Measurements from ENCODE around the gene ATP2B2. TPM values are rescaled to one million over a fixed set of nuclear protein-coding genes. Genes with fewer than 3 reads are reported as not detected.

ATP2B2 gene
- total and polyA plus RNA-seq, 2 of the 8 experiments (the other 6 are each of a cell fraction or from before 2014, with no cell fraction given): 0.14 to 1.2 TPM

GRCh38 chr3:10289077-10289476 lies 216.3 kb downstream of the ATP2B2 start (continued):
- TF ChIP-seq RNF2 (IDR thresholded peaks at IDR 0.05; ENCODE audit: borderline replicate concordance, low read depth, low read length, missing control alignments, poor library complexity, severe bottlenecking): no peak
- no peak for TF ChIP-seq POLR2AphosphoS5 (IDR thresholded peaks at IDR 0.05; ENCODE audit: low read depth, low read length)
- no peak for TF ChIP-seq ATF3 (IDR thresholded peaks at IDR 0.05; ENCODE audit: insufficient read depth, low read depth, low read length)

Data from H1 (cell line).